GM12872 (cell line): ENCODE results near the gene CACNA1C.

Source experiments
- TF ChIP-seq, protein P1 (sequence below): IDR thresholded peaks from 3 replicates; pipeline ENCODE4 v1.5.1; 2011; ENCODE audit warnings: low read depth, mild to moderate bottlenecking, low read length, moderate library complexity; ENCODE audit not compliant: insufficient read depth

CACNA1C gene

DNA sequence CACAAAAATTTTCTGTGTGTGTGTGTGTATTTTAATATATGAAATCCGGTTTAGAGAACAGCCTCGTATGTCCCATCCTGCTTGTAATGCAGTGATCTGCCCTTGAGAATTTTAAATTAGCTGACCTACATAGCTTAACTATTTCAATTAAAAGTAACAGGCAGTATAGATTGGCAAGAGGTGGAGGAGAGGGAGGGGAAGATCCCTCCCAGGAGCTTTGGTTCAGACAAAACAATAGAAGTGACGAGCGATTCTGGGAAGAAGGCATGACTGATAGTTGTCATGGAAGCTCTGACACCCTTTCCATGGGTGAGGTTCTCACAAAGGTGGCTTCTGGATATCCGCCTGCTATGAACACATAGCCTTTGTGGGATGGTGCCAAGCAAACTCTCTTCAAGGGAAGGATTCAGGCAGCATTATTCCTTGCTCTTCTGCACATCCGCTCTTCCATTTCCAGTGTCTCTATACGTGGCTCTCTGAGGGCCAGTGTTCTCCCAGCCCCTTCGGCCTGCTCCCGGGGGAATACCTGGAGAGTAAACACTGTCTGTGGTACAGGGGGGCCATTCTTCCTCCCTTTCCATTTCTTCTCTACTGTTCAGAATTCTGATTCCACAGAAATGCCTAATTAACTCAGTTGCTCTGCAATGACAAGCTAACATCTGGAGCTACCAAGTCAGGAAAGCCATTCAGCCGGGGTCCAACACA lies 182.0 kb downstream of the CACNA1C start:
- TF ChIP-seq, protein P1, sequence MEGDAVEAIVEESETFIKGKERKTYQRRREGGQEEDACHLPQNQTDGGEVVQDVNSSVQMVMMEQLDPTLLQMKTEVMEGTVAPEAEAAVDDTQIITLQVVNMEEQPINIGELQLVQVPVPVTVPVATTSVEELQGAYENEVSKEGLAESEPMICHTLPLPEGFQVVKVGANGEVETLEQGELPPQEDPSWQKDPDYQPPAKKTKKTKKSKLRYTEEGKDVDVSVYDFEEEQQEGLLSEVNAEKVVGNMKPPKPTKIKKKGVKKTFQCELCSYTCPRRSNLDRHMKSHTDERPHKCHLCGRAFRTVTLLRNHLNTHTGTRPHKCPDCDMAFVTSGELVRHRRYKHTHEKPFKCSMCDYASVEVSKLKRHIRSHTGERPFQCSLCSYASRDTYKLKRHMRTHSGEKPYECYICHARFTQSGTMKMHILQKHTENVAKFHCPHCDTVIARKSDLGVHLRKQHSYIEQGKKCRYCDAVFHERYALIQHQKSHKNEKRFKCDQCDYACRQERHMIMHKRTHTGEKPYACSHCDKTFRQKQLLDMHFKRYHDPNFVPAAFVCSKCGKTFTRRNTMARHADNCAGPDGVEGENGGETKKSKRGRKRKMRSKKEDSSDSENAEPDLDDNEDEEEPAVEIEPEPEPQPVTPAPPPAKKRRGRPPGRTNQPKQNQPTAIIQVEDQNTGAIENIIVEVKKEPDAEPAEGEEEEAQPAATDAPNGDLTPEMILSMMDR = no peak

GRCh38 chr12:2236506-2237294 lies 183.9 kb downstream of the CACNA1C start:
- TF ChIP-seq, protein P1 = no peak

- TF ChIP-seq, protein P1 = no peak
Observed at GRCh38 chr12:2238111-2238510, 185.3 kb downstream of the CACNA1C start.

DNA sequence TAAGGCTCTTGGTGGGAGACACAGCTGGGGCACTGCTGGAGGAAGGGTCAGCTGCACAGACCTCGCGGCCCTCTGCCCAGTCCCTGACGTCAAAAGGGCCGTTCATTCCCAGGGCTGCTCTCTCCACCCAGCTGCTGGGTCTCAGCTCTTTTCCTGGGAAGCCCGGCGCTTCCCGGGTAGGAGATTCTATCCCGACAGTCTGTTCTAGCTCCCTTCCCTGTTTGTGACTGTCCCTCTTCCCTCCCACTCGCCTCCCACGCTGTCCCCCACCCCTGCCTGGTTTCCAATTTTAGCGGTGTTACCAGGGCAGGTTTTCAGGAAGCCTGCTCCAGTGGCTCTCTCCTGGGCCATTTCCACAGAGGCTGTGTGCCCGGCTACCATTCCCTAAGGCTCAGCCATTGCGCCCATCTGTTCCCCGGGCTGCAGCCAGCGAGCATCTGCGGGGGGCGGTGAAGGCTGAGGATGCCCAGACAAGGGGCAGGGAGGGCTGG lies 186.6 kb downstream of the CACNA1C start:
- TF ChIP-seq, protein P1 = no peak

- TF ChIP-seq, protein P1 = no peak
Observed at GRCh38 chr12:2240390-2240789, 187.6 kb downstream of the CACNA1C start.

DNA sequence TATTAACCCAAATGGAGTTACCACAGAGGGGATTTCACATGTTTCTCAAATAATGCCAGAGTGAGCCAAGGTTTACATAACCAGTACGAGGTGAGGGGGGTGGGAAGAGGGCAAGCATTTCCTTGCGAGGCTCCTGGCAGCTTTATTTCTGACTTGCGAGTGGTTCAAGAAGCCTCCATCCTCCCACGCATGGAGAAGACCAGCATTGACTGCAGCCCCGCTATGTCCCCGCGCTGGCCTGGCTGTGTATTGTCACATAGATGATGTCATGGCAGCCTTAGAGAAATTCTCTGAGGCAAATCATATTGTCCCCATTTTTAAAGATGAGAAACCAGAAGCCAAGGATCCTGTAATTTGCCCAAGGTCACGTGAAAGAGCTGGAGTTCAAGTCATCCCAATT lies 188.2 kb downstream of the CACNA1C start:
- TF ChIP-seq, protein P1 = no peak

GRCh38 chr12:2242216-2242615 lies 189.4 kb downstream of the CACNA1C start:
- TF ChIP-seq, protein P1 = no peak
